Measurements from ENCODE around the gene NOXA1.

- TF ChIP-seq CTCF (IDR thresholded peaks at IDR 0.05) = no peak
- TF ChIP-seq EP300 (IDR thresholded peaks at IDR 0.05) = no peak
Observed at GRCh38 chr9:137382444-137383080, 40.6 kb upstream of the NOXA1 start.

Measured in sigmoid colon (tissue), 4 donors.